ENCODE measurements around the gene MICAL1.

DNA sequence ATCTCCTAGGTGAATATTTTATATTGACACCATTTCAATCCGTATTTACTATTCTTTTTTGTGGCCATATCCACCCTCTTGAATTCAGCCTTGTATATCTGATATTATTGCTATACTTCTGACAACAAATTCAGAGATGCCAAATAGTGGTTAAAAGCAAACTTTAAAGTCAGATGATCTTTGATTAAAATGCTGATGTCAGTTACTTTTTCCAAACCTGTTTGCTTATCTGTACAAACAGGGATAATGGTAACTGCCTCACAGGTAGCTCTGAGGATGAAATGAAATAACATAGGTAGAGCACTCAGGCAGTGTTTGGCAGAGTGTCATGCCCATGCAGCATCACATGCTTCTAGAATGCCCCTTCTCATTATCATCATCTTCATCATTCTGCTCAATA, 34.4 kb downstream of the MICAL1 start:
- TF ChIP-seq, protein P1, sequence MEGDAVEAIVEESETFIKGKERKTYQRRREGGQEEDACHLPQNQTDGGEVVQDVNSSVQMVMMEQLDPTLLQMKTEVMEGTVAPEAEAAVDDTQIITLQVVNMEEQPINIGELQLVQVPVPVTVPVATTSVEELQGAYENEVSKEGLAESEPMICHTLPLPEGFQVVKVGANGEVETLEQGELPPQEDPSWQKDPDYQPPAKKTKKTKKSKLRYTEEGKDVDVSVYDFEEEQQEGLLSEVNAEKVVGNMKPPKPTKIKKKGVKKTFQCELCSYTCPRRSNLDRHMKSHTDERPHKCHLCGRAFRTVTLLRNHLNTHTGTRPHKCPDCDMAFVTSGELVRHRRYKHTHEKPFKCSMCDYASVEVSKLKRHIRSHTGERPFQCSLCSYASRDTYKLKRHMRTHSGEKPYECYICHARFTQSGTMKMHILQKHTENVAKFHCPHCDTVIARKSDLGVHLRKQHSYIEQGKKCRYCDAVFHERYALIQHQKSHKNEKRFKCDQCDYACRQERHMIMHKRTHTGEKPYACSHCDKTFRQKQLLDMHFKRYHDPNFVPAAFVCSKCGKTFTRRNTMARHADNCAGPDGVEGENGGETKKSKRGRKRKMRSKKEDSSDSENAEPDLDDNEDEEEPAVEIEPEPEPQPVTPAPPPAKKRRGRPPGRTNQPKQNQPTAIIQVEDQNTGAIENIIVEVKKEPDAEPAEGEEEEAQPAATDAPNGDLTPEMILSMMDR (IDR thresholded peaks at IDR 0.05): no peak
- no peak for TF ChIP-seq POLR2A (IDR thresholded peaks at IDR 0.05)

All from adrenal gland (tissue), 5 donors.